ENCODE data around the gene TMEM243. TPM values are rescaled to one million over a fixed set of nuclear protein-coding genes. Genes with fewer than 3 reads are reported as not detected.
"Not testable (repeated sequence)": the region's sequence is repeated elsewhere in the genome, so short reads cannot be mapped to it uniquely, and the experiment has no call there.

The TMEM243 gene
- total and polyA plus RNA-seq, 2 donors (not counting 1 experiment from before 2014, with no cell fraction given): 25.6 to 42.8 TPM

DNA sequence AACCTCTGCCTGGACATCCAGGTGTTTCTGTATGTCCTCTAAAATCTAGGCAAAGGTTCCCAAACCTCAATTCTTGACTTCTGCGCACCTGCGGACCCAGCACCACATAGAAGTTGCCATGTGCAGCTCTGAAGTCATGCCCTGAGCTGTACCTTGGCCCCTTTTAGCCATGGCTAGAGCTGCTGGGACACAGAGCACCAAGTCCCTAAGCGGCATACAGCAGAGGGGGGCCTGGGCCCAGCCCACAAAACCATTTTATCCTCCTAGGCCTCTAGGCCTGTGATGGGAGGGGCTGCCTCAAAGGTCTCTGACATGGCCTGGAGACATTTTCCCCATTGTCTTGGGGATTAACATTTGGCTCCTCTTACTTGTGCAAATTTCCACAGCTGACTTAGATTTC, 14.6 kb downstream of the TMEM243 start:
- DNase-seq (ENCODE audit: low read depth in 2 of 2): no peak
- no peak overlapping the region for H2AFZ ChIP-seq (ENCODE audit: low read length)
- H3K79me2 ChIP-seq (ENCODE audit: control insufficient read depth, insufficient read depth, low read length): peaks cover 4% of the 10 kb centered on the region
- no peaks in the 10 kb centered on the region for H4K20me1 ChIP-seq (ENCODE audit: control insufficient read depth, extremely low read depth, insufficient read depth, low read length)
- no peak overlapping the region for H3K4me3 ChIP-seq (replicated peaks in 1 of 4; ENCODE audit: control extremely low read depth in 1 of 4, insufficient read depth in 1 of 4, low read depth in 3 of 4, low read length in 4 of 4)
- TF ChIP-seq EZH2 (IDR thresholded peaks at IDR 0.05; ENCODE audit: low read length, missing control alignments): no peak
- no peak for TF ChIP-seq CTCF (conservative IDR thresholded peaks at IDR 0.05 in 1 of 2, IDR thresholded peaks at IDR 0.05 in 1 of 2; ENCODE audit: low read depth in 1 of 2, low read length in 2 of 2)
- no peaks in the 10 kb centered on the region for H3K4me1 ChIP-seq (ENCODE audit: control insufficient read depth, extremely low read depth, insufficient read depth, low read length)
- H3K4me2 ChIP-seq (ENCODE audit: extremely low read depth, insufficient read depth, low read length): no peak overlapping the region
- H3K9ac ChIP-seq (ENCODE audit: insufficient read depth, low read length): no peak overlapping the region
- no peaks in the 10 kb centered on the region for H3K9me3 ChIP-seq (ENCODE audit: control insufficient read depth, insufficient read depth, low read depth, low read length)
- H3K36me3 ChIP-seq (ENCODE audit: control insufficient read depth, insufficient read depth, low read length): no peaks in the 10 kb centered on the region
- no peaks in the 10 kb centered on the region for H3K27me3 ChIP-seq (ENCODE audit: control insufficient read depth, insufficient read depth, low read length)
- no peak overlapping the region for H3K27ac ChIP-seq (ENCODE audit: insufficient read depth, low read length)

GRCh38 chr7:87203929-87204328, 15.6 kb downstream of the TMEM243 start:
- H3K79me2 ChIP-seq (ENCODE audit: control insufficient read depth, insufficient read depth, low read length): not testable (repeated sequence)

DNA sequence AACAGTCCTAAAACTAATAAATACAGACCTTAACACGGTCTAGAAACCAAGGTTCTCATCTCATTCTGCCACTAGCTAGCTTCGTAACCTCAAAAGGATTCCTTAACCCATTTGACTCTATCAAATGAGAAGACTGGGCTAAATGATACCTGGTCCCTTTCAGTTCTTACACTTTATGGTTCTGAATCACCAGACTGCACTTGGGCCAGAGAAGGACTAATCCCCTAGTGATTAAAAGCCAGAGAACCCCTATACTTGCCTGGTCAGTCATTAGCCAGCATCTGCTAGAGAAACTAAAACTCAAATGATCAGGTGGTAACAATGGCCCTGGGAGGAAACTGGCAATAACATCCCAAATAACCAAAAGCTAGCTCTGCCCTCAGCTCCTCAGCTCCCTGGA, 16.8 kb downstream of the TMEM243 start:
- H3K27ac ChIP-seq (ENCODE audit: insufficient read depth, low read length): no peak overlapping the region
- H3K9me3 ChIP-seq (ENCODE audit: control insufficient read depth, insufficient read depth, low read depth, low read length): no peaks in the 10 kb centered on the region
- DNase-seq (ENCODE audit: low read depth in 2 of 2): no peak
- H2AFZ ChIP-seq (ENCODE audit: low read length): no peak overlapping the region
- H3K4me1 ChIP-seq (ENCODE audit: control insufficient read depth, extremely low read depth, insufficient read depth, low read length): no peaks in the 10 kb centered on the region
- no peak overlapping the region for H3K4me2 ChIP-seq (ENCODE audit: extremely low read depth, insufficient read depth, low read length)
- H3K9ac ChIP-seq (ENCODE audit: insufficient read depth, low read length): no peak overlapping the region
- H3K79me2 ChIP-seq (ENCODE audit: control insufficient read depth, insufficient read depth, low read length): peaks cover 7% of the 10 kb centered on the region
- peaks cover 2% of the 10 kb centered on the region for H3K36me3 ChIP-seq (ENCODE audit: control insufficient read depth, insufficient read depth, low read length)
- H3K4me3 ChIP-seq (replicated peaks in 1 of 4; ENCODE audit: control extremely low read depth in 1 of 4, insufficient read depth in 1 of 4, low read depth in 3 of 4, low read length in 4 of 4): no peak overlapping the region
- no peak for TF ChIP-seq CTCF (conservative IDR thresholded peaks at IDR 0.05 in 1 of 2, IDR thresholded peaks at IDR 0.05 in 1 of 2; ENCODE audit: low read depth in 1 of 2, low read length in 2 of 2)
- TF ChIP-seq EZH2 (IDR thresholded peaks at IDR 0.05; ENCODE audit: low read length, missing control alignments): no peak
- no peaks in the 10 kb centered on the region for H3K27me3 ChIP-seq (ENCODE audit: control insufficient read depth, insufficient read depth, low read length)
- no peaks in the 10 kb centered on the region for H4K20me1 ChIP-seq (ENCODE audit: control insufficient read depth, extremely low read depth, insufficient read depth, low read length)

More at GRCh38 chr7:87203929-87204328, 15.6 kb downstream of the TMEM243 start:
- H3K36me3 ChIP-seq (ENCODE audit: control insufficient read depth, insufficient read depth, low read length); H3K9ac ChIP-seq (ENCODE audit: insufficient read depth, low read length); H3K4me3 ChIP-seq (replicated peaks in 1 of 4; ENCODE audit: control extremely low read depth in 1 of 4, insufficient read depth in 1 of 4, low read depth in 3 of 4, low read length in 4 of 4); H3K4me1 ChIP-seq (ENCODE audit: control insufficient read depth, extremely low read depth, insufficient read depth, low read length); H2AFZ ChIP-seq (ENCODE audit: low read length); H3K27me3 ChIP-seq (ENCODE audit: control insufficient read depth, insufficient read depth, low read length); H4K20me1 ChIP-seq (ENCODE audit: control insufficient read depth, extremely low read depth, insufficient read depth, low read length); DNase-seq (ENCODE audit: low read depth in 2 of 2); H3K27ac ChIP-seq (ENCODE audit: insufficient read depth, low read length); H3K9me3 ChIP-seq (ENCODE audit: control insufficient read depth, insufficient read depth, low read depth, low read length); H3K4me2 ChIP-seq (ENCODE audit: extremely low read depth, insufficient read depth, low read length): not testable (repeated sequence)
